ENCODE results near the gene WFDC2.
"Not testable (repeated sequence)": the region's sequence is repeated elsewhere in the genome, so short reads cannot be mapped to it uniquely, and the experiment has no call there.

Gene WFDC2

GRCh38 chr20:45472286-45472685, 2.7 kb downstream of the WFDC2 start:
- H3K36me3 ChIP-seq (ENCODE audit: control insufficient read depth in 2 of 2, insufficient read depth in 1 of 2, low read length in 2 of 2); H3K27ac ChIP-seq (ENCODE audit: extremely low read depth, low read depth, low read length); H3K4me1 ChIP-seq (ENCODE audit: control insufficient read depth, insufficient read depth, low read length); POLR2A ChIA-PET; H3K9me3 ChIP-seq (ENCODE audit: control insufficient read depth, insufficient read depth, low read depth, low read length); H3K4me3 ChIP-seq (ENCODE audit: low read depth, low read length); CTCF ChIA-PET: not testable (repeated sequence)
- TF ChIP-seq ZNF146 (tag by site-specific recombination; IDR thresholded peaks at IDR 0.05), result peak; percentile 61

GRCh38 chr20:45477530-45478148, 8.1 kb downstream of the WFDC2 start:
- H3K4me3 ChIP-seq (ENCODE audit: low read depth, low read length); POLR2A ChIA-PET; H3K4me1 ChIP-seq (ENCODE audit: control insufficient read depth, insufficient read depth, low read length); H3K27ac ChIP-seq (ENCODE audit: extremely low read depth, low read depth, low read length); H3K36me3 ChIP-seq (ENCODE audit: control insufficient read depth in 2 of 2, insufficient read depth in 1 of 2, low read length in 2 of 2); H3K9me3 ChIP-seq (ENCODE audit: control insufficient read depth, insufficient read depth, low read depth, low read length): not testable (repeated sequence)
- CTCF ChIA-PET, result interaction anchor here (0.6 to 1.1 kb wide), 2 partner anchors 41 to 60 kb away, joined by 3 to 4 read pairs; no protein-coding TSS in a partner anchor

GRCh38 chr20:45479822-45480221, 10.3 kb downstream of the WFDC2 start:
- POLR2A ChIA-PET, result no interaction called here

More at GRCh38 chr20:45479822-45480221, 10.3 kb downstream of the WFDC2 start:
- H3K27ac ChIP-seq (ENCODE audit: extremely low read depth, low read depth, low read length), result no peak overlapping the region
- H3K4me3 ChIP-seq (ENCODE audit: low read depth, low read length), result no peak overlapping the region
- no peaks in the 10 kb centered on the region for H3K36me3 ChIP-seq (ENCODE audit: control insufficient read depth in 2 of 2, insufficient read depth in 1 of 2, low read length in 2 of 2)
- TF ChIP-seq ZNF398 (tag by site-specific recombination; IDR thresholded peaks at IDR 0.05) (no peak), ZNF610 (tag by site-specific recombination; IDR thresholded peaks at IDR 0.05; ENCODE audit: borderline replicate concordance) (no peak), ZNF223 (tag by site-specific recombination; IDR thresholded peaks at IDR 0.05) (no peak), OSR2 (tag by site-specific recombination; IDR thresholded peaks at IDR 0.05) (no peak), REPIN1 (tag by site-specific recombination; IDR thresholded peaks at IDR 0.05; ENCODE audit: low read depth) (no peak), ZNF121 (tag by site-specific recombination; IDR thresholded peaks at IDR 0.05) (no peak), ZNF626 (tag by site-specific recombination; IDR thresholded peaks at IDR 0.05) (no peak), ZBTB8A (tag by site-specific recombination; IDR thresholded peaks at IDR 0.05) (no peak), ZFP41 (tag by site-specific recombination; IDR thresholded peaks at IDR 0.05; ENCODE audit: borderline replicate concordance) (no peak), ZNF449 (tag by site-specific recombination; IDR thresholded peaks at IDR 0.05) (no peak), ZNF747 (tag by site-specific recombination; IDR thresholded peaks at IDR 0.05) (no peak), HOXA7 (CRISPR knock-in tag; IDR thresholded peaks at IDR 0.05; ENCODE audit: borderline replicate concordance) (no peak), MYNN (tag by site-specific recombination; IDR thresholded peaks at IDR 0.05; ENCODE audit: borderline replicate concordance) (no peak), ZNF362 (tag by site-specific recombination; IDR thresholded peaks at IDR 0.05) (no peak)
- CTCF ChIA-PET, result interaction anchor here (0.8 kb wide), 1 partner anchor 291 kb away, joined by 3 read pairs; no protein-coding TSS in a partner anchor
- no peaks in the 10 kb centered on the region for H3K9me3 ChIP-seq (ENCODE audit: control insufficient read depth, insufficient read depth, low read depth, low read length)
- no peaks in the 10 kb centered on the region for H3K4me1 ChIP-seq (ENCODE audit: control insufficient read depth, insufficient read depth, low read length)
